IMR-90 (cell line): ENCODE data around the gene PMM2. TPM values are rescaled to one million over a fixed set of nuclear protein-coding genes. Genes with fewer than 3 reads are reported as not detected.

ENCODE experiments used
- ATAC-seq: fragments of 200-7000 bp; cut with Tn5 transposase; 2 replicates; pipeline ENCODE4 v1.9.1; 2020; ENCODE audit warnings: low read depth, mild to moderate bottlenecking, moderate library complexity
- BruUV-seq: library from RNA; stranded (reverse); fragments of 400-500 nt; replicated peaks from 2 replicates; lab custom pipeline; 2021; lab: Mats Ljungman, UMichigan
- CTCF ChIA-PET: fragments of 300-600 bp; formaldehyde crosslinking; extraction: SDS; loops from one replicate; lab custom pipeline; 2021; ENCODE audit warnings: antibody characterized with exemption; lab: Yijun Ruan, JAX
- POLR2A ChIA-PET: fragments of 300-600 bp; sonication (Branson Sonifier 250); formaldehyde crosslinking; loops from one replicate; lab custom pipeline; 2022; ENCODE audit warnings: antibody characterized with exemption; ENCODE audit not compliant: unreplicated experiment; lab: Charles Lee
- DNase-seq: peaks from one replicate; pipeline ENCODE4 v3.0.0; 2013
- H2AFZ ChIP-seq: replicated peaks from 2 replicates; pipeline ENCODE3; 2013; ENCODE audit warnings: low read length, mild to moderate bottlenecking; ENCODE audit not compliant: poor library complexity
- H2AK5ac ChIP-seq: 2 replicates; pipeline ENCODE4 v1.6.1; 2013; ENCODE audit warnings: low read depth, low read length, inconsistent platforms
- H2AK9ac ChIP-seq: replicated peaks from 2 replicates; pipeline ENCODE3; 2013; ENCODE audit warnings: mild to moderate bottlenecking, low read depth, low read length, moderate library complexity; ENCODE audit not compliant: poor library complexity
- H2BK120ac ChIP-seq: 2 replicates; pipeline ENCODE4 v1.6.1; 2013; ENCODE audit warnings: low read depth, low read length, inconsistent platforms
- H2BK15ac ChIP-seq: 3 replicates; pipeline ENCODE4 v1.6.1; 2013; ENCODE audit warnings: low read depth, low read length, inconsistent platforms
- H2BK20ac ChIP-seq: 2 replicates; pipeline ENCODE4 v1.6.1; 2013; ENCODE audit warnings: low read depth, mild to moderate bottlenecking, inconsistent platforms, low read length, moderate library complexity
- H2BK5ac ChIP-seq: 2 replicates; pipeline ENCODE4 v1.6.1; 2013; ENCODE audit warnings: mild to moderate bottlenecking, low read depth, low read length, inconsistent platforms; ENCODE audit not compliant: poor library complexity, severe bottlenecking
- H3K14ac ChIP-seq: replicated peaks from 2 replicates; pipeline ENCODE4 v1.6.1; 2013; ENCODE audit warnings: low read depth, low read length, inconsistent platforms
- H3K18ac ChIP-seq: 2 replicates; pipeline ENCODE4 v1.6.1; 2013; ENCODE audit warnings: low read depth, low read length, control low read depth
- H3K23ac ChIP-seq: 2 replicates; pipeline ENCODE4 v1.6.1; 2013; ENCODE audit warnings: low read depth, low read length, inconsistent platforms
- H3K27ac ChIP-seq: 2 replicates; pipeline ENCODE4 v1.5.1; 2013; ENCODE audit warnings: mild to moderate bottlenecking, control low read depth, low read length; ENCODE audit not compliant: insufficient read depth
- H3K27me3 ChIP-seq: 2 replicates; pipeline ENCODE4 v1.6.1; 2013; ENCODE audit warnings: low read length; ENCODE audit not compliant: control insufficient read depth, insufficient read depth
- H3K36me3 ChIP-seq: 2 replicates; pipeline ENCODE4 v1.6.1; 2013; ENCODE audit warnings: low read length, mixed read lengths; ENCODE audit not compliant: control insufficient read depth, insufficient read depth
- H3K4ac ChIP-seq: 2 replicates; pipeline ENCODE4 v1.6.1; 2013; ENCODE audit warnings: low read depth, low read length, inconsistent platforms
- H3K4me1 ChIP-seq: 2 replicates; pipeline ENCODE4 v1.6.1; 2013; ENCODE audit warnings: low read length, mixed read lengths; ENCODE audit not compliant: control insufficient read depth, insufficient read depth
- H3K4me2 ChIP-seq: 2 replicates; pipeline ENCODE4 v1.6.1; 2013; ENCODE audit warnings: low read depth, mild to moderate bottlenecking, control low read depth, low read length, moderate library complexity
- H3K4me3 ChIP-seq: 2 replicates; pipeline ENCODE4 v1.5.1; 2013; ENCODE audit warnings: low read depth, mild to moderate bottlenecking, control low read depth, low read length, moderate library complexity; ENCODE audit not compliant: insufficient read depth
- H3K56ac ChIP-seq: 2 replicates; pipeline ENCODE4 v1.6.1; 2013; ENCODE audit warnings: low read length, inconsistent platforms; ENCODE audit not compliant: insufficient read depth; ENCODE audit errors: extremely low read depth
- H3K79me1 ChIP-seq, 2 experiments: 2 replicates each; pipeline ENCODE4 v1.6.1; 2013; ENCODE audit warnings: low read length in 2 of 2, inconsistent platforms in 1 of 2, low read depth in 1 of 2
- H3K9ac ChIP-seq: 2 replicates; pipeline ENCODE4 v1.6.1; 2013; ENCODE audit warnings: low read depth, low read length, control low read depth
- H3K9me1 ChIP-seq: 2 replicates; pipeline ENCODE4 v1.6.1; 2013; ENCODE audit warnings: low read length, inconsistent platforms; ENCODE audit not compliant: insufficient read depth
- H3K9me3 ChIP-seq: 2 replicates; pipeline ENCODE4 v1.6.1; 2013; ENCODE audit warnings: low read length; ENCODE audit not compliant: control insufficient read depth, insufficient read depth
- H4K20me1 ChIP-seq: 2 replicates; pipeline ENCODE4 v1.6.1; 2013; ENCODE audit warnings: low read length, inconsistent platforms; ENCODE audit not compliant: insufficient read depth
- H4K5ac ChIP-seq: 2 replicates; pipeline ENCODE4 v1.6.1; 2013; ENCODE audit warnings: mild to moderate bottlenecking, low read depth, low read length, control low read depth
- H4K8ac ChIP-seq, 2 experiments: 2 replicates each; pipeline ENCODE4 v1.6.1; 2013; ENCODE audit warnings: low read depth in 2 of 2, low read length in 2 of 2, control low read depth in 1 of 2, inconsistent platforms in 1 of 2
- H4K91ac ChIP-seq: 2 replicates; pipeline ENCODE4 v1.6.1; 2013; ENCODE audit warnings: low read depth, low read length, inconsistent platforms; ENCODE audit not compliant: insufficient read depth
- BHLHE40 ChIP-seq: fragments of 150-350 bp; IDR thresholded peaks from 2 replicates; pipeline ENCODE4 v1.6.1; 2016; ENCODE audit warnings: mild to moderate bottlenecking, low read depth, low read length
- CEBPB ChIP-seq: IDR thresholded peaks from 2 replicates; pipeline ENCODE4 v1.6.1; 2012; ENCODE audit warnings: low read depth, low read length, improper control_type of control experiment
- CHD1 ChIP-seq: IDR thresholded peaks from 2 replicates; pipeline ENCODE4 v1.6.1; 2012; ENCODE audit warnings: low read depth, low read length, improper control_type of control experiment
- FOS ChIP-seq: fragments of 150-350 bp; IDR thresholded peaks from 2 replicates; pipeline ENCODE4 v1.6.1; 2016; ENCODE audit warnings: low read depth, low read length
- MAZ ChIP-seq: IDR thresholded peaks from 2 replicates; pipeline ENCODE4 v1.6.1; 2012; ENCODE audit warnings: low read depth, mild to moderate bottlenecking, low read length, improper control_type of control experiment, moderate library complexity, borderline replicate concordance
- MXI1 ChIP-seq: IDR thresholded peaks from 2 replicates; pipeline ENCODE4 v1.6.1; 2012; ENCODE audit warnings: low read depth, mild to moderate bottlenecking, low read length, moderate library complexity, borderline replicate concordance
- NFE2L2 ChIP-seq: fragments of 150-350 bp; IDR thresholded peaks from 2 replicates; pipeline ENCODE4 v1.6.1; 2016; ENCODE audit warnings: low read depth, mild to moderate bottlenecking, low read length
- POLR2A ChIP-seq: IDR thresholded peaks from 2 replicates; pipeline ENCODE4 v1.6.1; 2012; ENCODE audit warnings: mild to moderate bottlenecking, low read depth, low read length
- RAD21 ChIP-seq: IDR thresholded peaks from 2 replicates; pipeline ENCODE4 v1.6.1; 2012; ENCODE audit warnings: low read length, improper control_type of control experiment
- RCOR1 ChIP-seq: IDR thresholded peaks from 2 replicates; pipeline ENCODE4 v1.6.1; 2012; ENCODE audit warnings: mild to moderate bottlenecking, low read length, improper control_type of control experiment; ENCODE audit not compliant: insufficient replicate concordance
- SMC3 ChIP-seq: fragments of 150-350 bp; IDR thresholded peaks from 2 replicates; pipeline ENCODE4 v1.6.1; 2016; ENCODE audit warnings: low read depth, mild to moderate bottlenecking, antibody characterized with exemption, low read length, moderate library complexity
- USF2 ChIP-seq: fragments of 150-350 bp; IDR thresholded peaks from 2 replicates; pipeline ENCODE4 v1.6.1; 2017; ENCODE audit warnings: mild to moderate bottlenecking, antibody characterized with exemption, low read length, low read depth
- WGBS, 2 experiments: methylation state at CpG; one replicate each; pipeline versions ENCODE4 v1.1.5 to v1.1.7; 2013; ENCODE audit warnings: missing lambda C conversion rate in 2 of 2; ENCODE audit not compliant: insufficient read length in 1 of 2; ENCODE audit errors: extremely low coverage in 2 of 2; 5-methylcytosine and 5-hydroxymethylcytosine counted together
- dilution Hi-C: fragments of 300-500 bp; cut with HindIII; formaldehyde crosslinking; loops from one replicate; pipeline ENCODE4 v1.14.3; 2018; ENCODE audit warnings: low sequenced_read_pairs; ENCODE audit not compliant: unreplicated experiment
- in situ Hi-C: fragments of 300-500 bp; cut with MboI; formaldehyde crosslinking; loops from 3 replicates; pipeline ENCODE4 v1.14.3; 2019; ENCODE audit warnings: low sequenced_read_pairs, inconsistent platforms, mixed read lengths
- intact Hi-C: fragments of 100-400 bp; cut with micrococcal nuclease; formaldehyde crosslinking; loops from 2 replicates; pipeline ENCODE4 v1.10.0; 2022
- polyA plus RNA-seq, 3 experiments: library from polyadenylated mRNA; depleted of rRNA; stranded (reverse); fragments of >200 nt; gene quantifications; 2 replicates each; pipeline ENCODE4 v1.2.3, GENCODE V29; 2012; ENCODE audit warnings: low replicate concordance in 1 of 3
- total RNA-seq: library from RNA; depleted of rRNA; stranded (reverse); fragments of >200 nt; gene quantifications from 2 replicates; pipeline ENCODE4 v1.2.3, GENCODE V29; 2012
- TF ChIP-seq, protein P1 (sequence below): conservative IDR thresholded peaks from 2 replicates; pipeline ENCODE4 v1.5.1; 2012; ENCODE audit warnings: mild to moderate bottlenecking, low read depth, low read length, improper control_type of control experiment
- TF ChIP-seq, protein P2 (sequence below): fragments of 150-350 bp; IDR thresholded peaks from 2 replicates; pipeline ENCODE4 v1.6.1; 2016; ENCODE audit warnings: low read depth, mild to moderate bottlenecking, low read length, moderate library complexity, borderline replicate concordance

PMM2 gene
- total and polyA plus RNA-seq, 2 of the 4 experiments (the other 2 are of a cell fraction) = 25.8 to 38.9 TPM

- Histone ChIP-seq H3K27ac (peak overlapping the region; percentile 26; the same call in 1 of the 2 replicates), H4K20me1 (peaks cover 25% of the 10 kb centered on the region), H3K4me2 (peak overlapping the region; percentile 99), H3K4me3 (peak overlapping the region; percentile 78), H3K4me1 (peaks cover 7% of the 10 kb centered on the region), H3K27me3 (no peaks in the 10 kb centered on the region), H3K79me1 (peaks cover 18 to 43% of the 10 kb centered on the region in 2 experiments), H3K18ac (no peak overlapping the region), H4K5ac (peak overlapping the region; percentile 79), H3K9ac (peak overlapping the region; percentile 70), H2AK9ac (peak overlapping the region; percentile 93), H3K4ac (peak overlapping the region; percentile 73), H3K14ac (peak overlapping the region; percentile 83), H3K9me1 (peaks cover 8% of the 10 kb centered on the region), H2BK120ac (no peak overlapping the region), H2BK15ac (no peak overlapping the region), H2BK20ac (no peak overlapping the region), H3K9me3 (no peaks in the 10 kb centered on the region), H2BK5ac (no peak overlapping the region), H4K8ac (peak overlapping the region; percentile 62 to 93), H4K91ac (peak overlapping the region; percentile 46), H3K36me3 (peaks cover 6% of the 10 kb centered on the region), H3K56ac (peak overlapping the region; percentile 81), H2AFZ (peak overlapping the region; percentile 91), H3K23ac (peak overlapping the region; percentile 54), H2AK5ac (peak overlapping the region; percentile 87)
- CTCF ChIA-PET = interaction anchor here (1.2 kb wide), 2 partner anchors 27 to 132 kb away, joined by 3 read pairs; no protein-coding TSS in a partner anchor
- intact Hi-C loops (loop anchor here (1.0 to 5.0 kb wide), 2 partner anchors 71 to 84 kb away; partner anchors contain the start of gene CARHSP1), in situ Hi-C loops (no loop called here), dilution Hi-C loops (no loop called here)
- ATAC-seq (no peak), DNase-seq (no peak)
- POLR2A ChIA-PET = no interaction called here
- no TSS peak for BruUV-seq
- 50% methylated on average over 4 of the region's 14 CpGs; no CpG with 5 or more reads in 1 of the 2 experiments for WGBS, 2 experiments
- TF ChIP-seq SMC3 (no peak), MXI1 (no peak), CHD1 (no peak), FOS (no peak), RCOR1 (no peak), NFE2L2 (no peak), CEBPB (no peak), POLR2A (no peak), BHLHE40 (no peak), USF2 (no peak), RAD21 (no peak), MAZ (no peak)
- TF ChIP-seq, protein P1, sequence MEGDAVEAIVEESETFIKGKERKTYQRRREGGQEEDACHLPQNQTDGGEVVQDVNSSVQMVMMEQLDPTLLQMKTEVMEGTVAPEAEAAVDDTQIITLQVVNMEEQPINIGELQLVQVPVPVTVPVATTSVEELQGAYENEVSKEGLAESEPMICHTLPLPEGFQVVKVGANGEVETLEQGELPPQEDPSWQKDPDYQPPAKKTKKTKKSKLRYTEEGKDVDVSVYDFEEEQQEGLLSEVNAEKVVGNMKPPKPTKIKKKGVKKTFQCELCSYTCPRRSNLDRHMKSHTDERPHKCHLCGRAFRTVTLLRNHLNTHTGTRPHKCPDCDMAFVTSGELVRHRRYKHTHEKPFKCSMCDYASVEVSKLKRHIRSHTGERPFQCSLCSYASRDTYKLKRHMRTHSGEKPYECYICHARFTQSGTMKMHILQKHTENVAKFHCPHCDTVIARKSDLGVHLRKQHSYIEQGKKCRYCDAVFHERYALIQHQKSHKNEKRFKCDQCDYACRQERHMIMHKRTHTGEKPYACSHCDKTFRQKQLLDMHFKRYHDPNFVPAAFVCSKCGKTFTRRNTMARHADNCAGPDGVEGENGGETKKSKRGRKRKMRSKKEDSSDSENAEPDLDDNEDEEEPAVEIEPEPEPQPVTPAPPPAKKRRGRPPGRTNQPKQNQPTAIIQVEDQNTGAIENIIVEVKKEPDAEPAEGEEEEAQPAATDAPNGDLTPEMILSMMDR = no peak
- TF ChIP-seq, protein P2, sequence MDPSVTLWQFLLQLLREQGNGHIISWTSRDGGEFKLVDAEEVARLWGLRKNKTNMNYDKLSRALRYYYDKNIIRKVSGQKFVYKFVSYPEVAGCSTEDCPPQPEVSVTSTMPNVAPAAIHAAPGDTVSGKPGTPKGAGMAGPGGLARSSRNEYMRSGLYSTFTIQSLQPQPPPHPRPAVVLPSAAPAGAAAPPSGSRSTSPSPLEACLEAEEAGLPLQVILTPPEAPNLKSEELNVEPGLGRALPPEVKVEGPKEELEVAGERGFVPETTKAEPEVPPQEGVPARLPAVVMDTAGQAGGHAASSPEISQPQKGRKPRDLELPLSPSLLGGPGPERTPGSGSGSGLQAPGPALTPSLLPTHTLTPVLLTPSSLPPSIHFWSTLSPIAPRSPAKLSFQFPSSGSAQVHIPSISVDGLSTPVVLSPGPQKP = no peak
These were observed 923 bp upstream of the PMM2 start for GRCh38 chr16:8796469-8797363.
